ENCODE results near the gene RBM47.

Gene RBM47

GRCh38 chr4:40406340-40406739, 223.3 kb downstream of the RBM47 start:
- H3K9ac ChIP-seq (ENCODE audit: low read length) = no peak overlapping the region
- H4K20me1 ChIP-seq (ENCODE audit: insufficient read depth, low read length) = no peaks in the 10 kb centered on the region
- no peaks in the 10 kb centered on the region for H3K9me3 ChIP-seq (ENCODE audit: insufficient read depth, low read length)
- H2AFZ ChIP-seq (ENCODE audit: low read depth, low read length) = no peak overlapping the region
- TF ChIP-seq CTCF (IDR thresholded peaks at IDR 0.05; ENCODE audit: low read depth, low read length) (no peak), EZH2phosphoT487 (IDR thresholded peaks at IDR 0.05; ENCODE audit: low read depth) (no peak)
- H3K27ac ChIP-seq (ENCODE audit: low read length) = no peak overlapping the region
- no peak overlapping the region for H3K4me2 ChIP-seq (ENCODE audit: low read length)
- no peaks in the 10 kb centered on the region for H3K36me3 ChIP-seq (replicated peaks; ENCODE audit: low read depth, low read length)
- H3K27me3 ChIP-seq (ENCODE audit: low read depth, low read length) = no peaks in the 10 kb centered on the region
- no peaks in the 10 kb centered on the region for H3K79me2 ChIP-seq (ENCODE audit: low read length)
- H3K4me1 ChIP-seq (ENCODE audit: low read length) = peaks cover 6% of the 10 kb centered on the region; the same call in 1 of the 2 replicates
- H3K4me3 ChIP-seq (ENCODE audit: low read length) = no peak overlapping the region

- H3K36me3 ChIP-seq (replicated peaks; ENCODE audit: low read depth, low read length) = no peaks in the 10 kb centered on the region
- H3K9ac ChIP-seq (ENCODE audit: low read length) = no peak overlapping the region
- H2AFZ ChIP-seq (ENCODE audit: low read depth, low read length) = no peak overlapping the region
- no peak overlapping the region for H3K4me2 ChIP-seq (ENCODE audit: low read length)
- H3K4me1 ChIP-seq (ENCODE audit: low read length) = peaks cover 6% of the 10 kb centered on the region; the same call in 1 of the 2 replicates
- H3K27me3 ChIP-seq (ENCODE audit: low read depth, low read length) = no peaks in the 10 kb centered on the region
- no peak overlapping the region for H3K4me3 ChIP-seq (ENCODE audit: low read length)
- H3K79me2 ChIP-seq (ENCODE audit: low read length) = no peaks in the 10 kb centered on the region
- H3K9me3 ChIP-seq (ENCODE audit: insufficient read depth, low read length) = no peaks in the 10 kb centered on the region
- TF ChIP-seq EZH2phosphoT487 (IDR thresholded peaks at IDR 0.05; ENCODE audit: low read depth) (no peak), CTCF (IDR thresholded peaks at IDR 0.05; ENCODE audit: low read depth, low read length) (no peak)
- no peaks in the 10 kb centered on the region for H4K20me1 ChIP-seq (ENCODE audit: insufficient read depth, low read length)
- H3K27ac ChIP-seq (ENCODE audit: low read length) = no peak overlapping the region
Observed at GRCh38 chr4:40405193-40405592, 224.5 kb downstream of the RBM47 start.

- Histone ChIP-seq H3K9me3 (ENCODE audit: insufficient read depth, low read length) (no peaks in the 10 kb centered on the region), H3K36me3 (replicated peaks; ENCODE audit: low read depth, low read length) (no peaks in the 10 kb centered on the region), H3K79me2 (ENCODE audit: low read length) (no peaks in the 10 kb centered on the region), H3K27me3 (ENCODE audit: low read depth, low read length) (no peaks in the 10 kb centered on the region), H3K4me3 (ENCODE audit: low read length) (no peak overlapping the region), H2AFZ (ENCODE audit: low read depth, low read length) (no peak overlapping the region), H3K4me1 (ENCODE audit: low read length) (no peaks in the 10 kb centered on the region), H3K4me2 (ENCODE audit: low read length) (no peak overlapping the region), H4K20me1 (ENCODE audit: insufficient read depth, low read length) (no peaks in the 10 kb centered on the region), H3K9ac (ENCODE audit: low read length) (no peak overlapping the region), H3K27ac (ENCODE audit: low read length) (no peak overlapping the region)
- TF ChIP-seq EZH2phosphoT487 (IDR thresholded peaks at IDR 0.05; ENCODE audit: low read depth) (no peak), CTCF (IDR thresholded peaks at IDR 0.05; ENCODE audit: low read depth, low read length) (no peak)
Observed at GRCh38 chr4:40403081-40403480, 226.6 kb downstream of the RBM47 start.

- Histone ChIP-seq H3K27ac (ENCODE audit: low read length) (no peak overlapping the region), H3K4me2 (ENCODE audit: low read length) (no peak overlapping the region), H3K36me3 (replicated peaks; ENCODE audit: low read depth, low read length) (no peaks in the 10 kb centered on the region), H3K4me1 (ENCODE audit: low read length) (no peaks in the 10 kb centered on the region), H3K4me3 (ENCODE audit: low read length) (no peak overlapping the region), H3K9me3 (ENCODE audit: insufficient read depth, low read length) (no peaks in the 10 kb centered on the region), H3K9ac (ENCODE audit: low read length) (no peak overlapping the region), H4K20me1 (ENCODE audit: insufficient read depth, low read length) (no peaks in the 10 kb centered on the region), H3K27me3 (ENCODE audit: low read depth, low read length) (no peaks in the 10 kb centered on the region), H2AFZ (ENCODE audit: low read depth, low read length) (no peak overlapping the region), H3K79me2 (ENCODE audit: low read length) (no peaks in the 10 kb centered on the region)
- no peak for TF ChIP-seq EZH2phosphoT487 (IDR thresholded peaks at IDR 0.05; ENCODE audit: low read depth)
- no peak for TF ChIP-seq CTCF (IDR thresholded peaks at IDR 0.05; ENCODE audit: low read depth, low read length)
Observed at GRCh38 chr4:40402556-40402955, 227.1 kb downstream of the RBM47 start.
